Upper lobe of right lung (tissue), 1 donor: ENCODE results near the gene DUSP10. TPM values are rescaled to one million over a fixed set of nuclear protein-coding genes. Genes with fewer than 3 reads are reported as not detected.

Source experiments
- ATAC-seq: fragments of 200-7000 bp; cut with Tn5 transposase; one replicate; pipeline ENCODE4 v1.9.1; 2020; ENCODE audit warnings: mild to moderate bottlenecking, moderate library complexity
- DNase-seq: peaks from one replicate; pipeline ENCODE4 v3.0.0-alpha.2; 2020
- H3K27ac ChIP-seq: fragments of 200-600 bp; one replicate; pipeline ENCODE4 v1.8.0; 2022
- H3K27me3 ChIP-seq: fragments of 200-600 bp; one replicate; pipeline ENCODE4 v1.8.0; 2022; ENCODE audit warnings: mild to moderate bottlenecking
- H3K36me3 ChIP-seq: fragments of 200-600 bp; one replicate; pipeline ENCODE4 v1.8.0; 2022
- H3K4me1 ChIP-seq: fragments of 200-600 bp; one replicate; pipeline ENCODE4 v1.8.0; 2022
- H3K4me3 ChIP-seq: fragments of 200-600 bp; one replicate; pipeline ENCODE4 v1.8.0; 2022; ENCODE audit warnings: mild to moderate bottlenecking
- H3K9me3 ChIP-seq: fragments of 200-600 bp; one replicate; pipeline ENCODE4 v1.8.0; 2022
- CTCF ChIP-seq: fragments of 200-600 bp; IDR thresholded peaks from one replicate; pipeline ENCODE4 v1.8.0; 2022; ENCODE audit warnings: antibody characterized with exemption
- intact Hi-C: fragments of 100-400 bp; cut with DNase I; formaldehyde crosslinking; loops from one replicate; pipeline ENCODE4 v1.11.0; 2022
- long read RNA-seq: library from polyadenylated mRNA; unstranded; transcript quantifications from one replicate; pipeline ENCODE4 v2.0.0, GENCODE V29; 2021
- total RNA-seq: library from RNA; stranded (reverse); fragmentation: NEBNext Ultra II Directional; extraction: Animal tissue kit (Norgen Biotek cat#: 25700); gene quantifications from one replicate; pipeline ENCODE4 v1.2.1, GENCODE V29; 2021
- donor health status: DM: no; HTN: yes; CAD: no; lungs with severe emphysema.

DUSP10 gene
- 8.2 TPM for total RNA-seq
- long read RNA-seq, transcript DUSP10-201 (4 exons, 2,676 nt), result major isoform, 9 of 13 reads
- long read RNA-seq, partial matches to known transcripts, result 3 of 13 reads
- long read RNA-seq, other reads (novel, unspliced or antisense), result 1 of 13 reads

- no peaks in the 10 kb centered on the region for H3K9me3 ChIP-seq
- intact Hi-C loops, result no loop called here
- H3K36me3 ChIP-seq, result peaks cover 7% of the 10 kb centered on the region
- H3K4me3 ChIP-seq, result peak within 1 kb of the TSS; percentile 76
- no peak for TF ChIP-seq CTCF
- H3K27me3 ChIP-seq, result no peaks in the 10 kb centered on the region
- H3K4me1 ChIP-seq, result peaks cover 17% of the 10 kb centered on the region
- DNase-seq (peak; percentile 99), ATAC-seq (peak; percentile 93)
- H3K27ac ChIP-seq, result peak within 1 kb of the TSS; percentile 96
These were observed at the start of gene DUSP10 for GRCh38 chr1:221741703-221742554. DUSP10 (minus strand) TSS chr1:221742089; CDS start chr1:221739744, 2,345 bp downstream.

DNA sequence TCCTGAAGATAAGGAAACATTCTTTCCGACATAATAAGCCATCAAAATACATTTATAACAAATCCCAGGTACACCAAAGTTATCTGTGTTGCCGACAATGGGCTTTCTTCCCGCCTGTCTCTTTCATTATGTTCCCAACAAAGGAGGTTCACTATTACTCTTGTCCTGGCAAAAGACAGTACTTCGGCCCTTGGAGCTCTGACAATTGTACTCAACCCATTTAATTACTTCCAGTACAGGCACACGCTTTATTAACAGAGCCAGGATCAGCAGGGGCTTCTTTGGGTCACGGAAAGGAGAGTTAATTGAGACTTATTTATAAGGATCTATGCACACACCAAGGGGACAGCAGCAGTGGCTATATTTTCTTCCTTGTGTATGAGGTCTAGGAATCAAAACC, 46.6 kb upstream of the DUSP10 start:
- intact Hi-C loops, result no loop called here
- Histone ChIP-seq H3K27me3 (no peaks in the 10 kb centered on the region), H3K36me3 (no peaks in the 10 kb centered on the region), H3K4me3 (no peak overlapping the region), H3K9me3 (no peaks in the 10 kb centered on the region), H3K27ac (no peak overlapping the region), H3K4me1 (no peaks in the 10 kb centered on the region)
- no peak for ATAC-seq
- DNase-seq, result no peak
- TF ChIP-seq CTCF, result no peak

GRCh38 chr1:221786647-221787046, 44.8 kb upstream of the DUSP10 start:
- Histone ChIP-seq H3K4me3 (no peak overlapping the region), H3K36me3 (no peaks in the 10 kb centered on the region), H3K9me3 (no peaks in the 10 kb centered on the region), H3K27ac (no peak overlapping the region), H3K4me1 (no peaks in the 10 kb centered on the region), H3K27me3 (no peaks in the 10 kb centered on the region)
- TF ChIP-seq CTCF, result no peak
- ATAC-seq (no peak), DNase-seq (no peak)
- intact Hi-C loops, result no loop called here

GRCh38 chr1:221783936-221784335, 42.0 kb upstream of the DUSP10 start:
- Histone ChIP-seq H3K9me3 (no peaks in the 10 kb centered on the region), H3K4me1 (peaks cover 4% of the 10 kb centered on the region), H3K36me3 (no peaks in the 10 kb centered on the region), H3K27ac (no peak overlapping the region), H3K4me3 (no peak overlapping the region), H3K27me3 (no peaks in the 10 kb centered on the region)
- no peak for TF ChIP-seq CTCF
- ATAC-seq, result peak; percentile 18
- intact Hi-C loops, result no loop called here
- no peak for DNase-seq

- Histone ChIP-seq H3K27me3 (no peaks in the 10 kb centered on the region), H3K27ac (no peak overlapping the region), H3K9me3 (no peaks in the 10 kb centered on the region), H3K4me1 (peaks cover 4% of the 10 kb centered on the region), H3K36me3 (no peaks in the 10 kb centered on the region), H3K4me3 (no peak overlapping the region)
- ATAC-seq, result no peak
- intact Hi-C loops, result no loop called here
- TF ChIP-seq CTCF, result no peak
- no peak for DNase-seq
These were observed 41.5 kb upstream of the DUSP10 start for GRCh38 chr1:221783437-221783836.
